Measurements from ENCODE around the gene CNIH3. TPM values are rescaled to one million over a fixed set of nuclear protein-coding genes. Genes with fewer than 3 reads are reported as not detected.

Gene CNIH3
- polyA plus RNA-seq, 1 donor (not counting 4 experiments of a cell fraction or from before 2014, with no cell fraction given): 0.81 TPM

GRCh38 chr1:224612246-224612645, 3.9 kb upstream of the CNIH3 start:
- Histone ChIP-seq H4K20me1 (ENCODE audit: control insufficient read depth, extremely low read depth, insufficient read depth, low read length) (no peaks in the 10 kb centered on the region), H3K9ac (ENCODE audit: control insufficient read depth, extremely low read depth, insufficient read depth, low read length) (no peak overlapping the region), H3K27ac (ENCODE audit: control insufficient read depth, insufficient read depth, low read length) (no peak overlapping the region), H3K9me1 (ENCODE audit: control insufficient read depth, extremely low read depth, insufficient read depth, low read length) (no peaks in the 10 kb centered on the region), H3K27me3 (ENCODE audit: control insufficient read depth, extremely low read depth, insufficient read depth, low read length) (peaks cover 23% of the 10 kb centered on the region), H3K36me3 (ENCODE audit: control insufficient read depth in 2 of 2, extremely low read depth in 1 of 2, insufficient read depth in 2 of 2, low read length in 2 of 2) (no peaks in the 10 kb centered on the region), H2AFZ (ENCODE audit: control insufficient read depth, low read length) (no peak overlapping the region), H3K79me2 (ENCODE audit: control insufficient read depth, insufficient read depth, low read length) (no peaks in the 10 kb centered on the region), H3K9me3 (ENCODE audit: control insufficient read depth, low read depth, low read length) (no peaks in the 10 kb centered on the region), H3K4me2 (ENCODE audit: control insufficient read depth, extremely low read depth, insufficient read depth, low read depth, low read length) (no peak overlapping the region), H3K4me1 (ENCODE audit: control insufficient read depth, extremely low read depth, insufficient read depth, low read length) (peaks cover 8% of the 10 kb centered on the region), H3K4me3 (ENCODE audit: control insufficient read depth in 2 of 3, extremely low read depth in 1 of 3, insufficient read depth in 2 of 3, low read depth in 1 of 3, low read length in 3 of 3) (no peak overlapping the region)
- dilution Hi-C loops (cut with MboI; ENCODE audit: extremely low pct_ligation_motif_present, low sequenced_read_pairs): no loop called here
- TF ChIP-seq CTCF (optimal IDR thresholded peaks at IDR 0.05 in 1 of 3, IDR thresholded peaks at IDR 0.05 in 1 of 3, conservative IDR thresholded peaks at IDR 0.05 in 1 of 3; ENCODE audit: extremely low read depth in 1 of 3, insufficient read depth in 2 of 3, low read length in 3 of 3) (no peak), EZH2 (IDR thresholded peaks at IDR 0.05; ENCODE audit: low read length) (no peak)
- no peak for DNase-seq (ENCODE audit: low read depth, low spot score)
- no peak for FAIRE-seq

GRCh38 chr1:224613486-224613885, 2.6 kb upstream of the CNIH3 start:
- peaks cover 8% of the 10 kb centered on the region for H3K4me1 ChIP-seq (ENCODE audit: control insufficient read depth, extremely low read depth, insufficient read depth, low read length)
- H3K4me3 ChIP-seq (ENCODE audit: control insufficient read depth in 2 of 3, extremely low read depth in 1 of 3, insufficient read depth in 2 of 3, low read depth in 1 of 3, low read length in 3 of 3): no peak overlapping the region
- no peak overlapping the region for H2AFZ ChIP-seq (ENCODE audit: control insufficient read depth, low read length)
- dilution Hi-C loops (cut with MboI; ENCODE audit: extremely low pct_ligation_motif_present, low sequenced_read_pairs): no loop called here
- H3K79me2 ChIP-seq (ENCODE audit: control insufficient read depth, insufficient read depth, low read length): no peaks in the 10 kb centered on the region
- no peak overlapping the region for H3K27ac ChIP-seq (ENCODE audit: control insufficient read depth, insufficient read depth, low read length)
- H3K9ac ChIP-seq (ENCODE audit: control insufficient read depth, extremely low read depth, insufficient read depth, low read length): no peak overlapping the region
- no peak for DNase-seq (ENCODE audit: low read depth, low spot score)
- no peak overlapping the region for H3K4me2 ChIP-seq (ENCODE audit: control insufficient read depth, extremely low read depth, insufficient read depth, low read depth, low read length)
- TF ChIP-seq EZH2 (IDR thresholded peaks at IDR 0.05; ENCODE audit: low read length) (no peak), CTCF (optimal IDR thresholded peaks at IDR 0.05 in 1 of 3, IDR thresholded peaks at IDR 0.05 in 1 of 3, conservative IDR thresholded peaks at IDR 0.05 in 1 of 3; ENCODE audit: extremely low read depth in 1 of 3, insufficient read depth in 2 of 3, low read length in 3 of 3) (no peak)
- no peak for FAIRE-seq
- no peaks in the 10 kb centered on the region for H3K9me3 ChIP-seq (ENCODE audit: control insufficient read depth, low read depth, low read length)
- H4K20me1 ChIP-seq (ENCODE audit: control insufficient read depth, extremely low read depth, insufficient read depth, low read length): no peaks in the 10 kb centered on the region
- no peaks in the 10 kb centered on the region for H3K9me1 ChIP-seq (ENCODE audit: control insufficient read depth, extremely low read depth, insufficient read depth, low read length)
- no peaks in the 10 kb centered on the region for H3K36me3 ChIP-seq (ENCODE audit: control insufficient read depth in 2 of 2, extremely low read depth in 1 of 2, insufficient read depth in 2 of 2, low read length in 2 of 2)
- H3K27me3 ChIP-seq (ENCODE audit: control insufficient read depth, extremely low read depth, insufficient read depth, low read length): peaks cover 35% of the 10 kb centered on the region

All from keratinocyte (primary cell).